ENCODE data around the gene C10orf90. TPM values are rescaled to one million over a fixed set of nuclear protein-coding genes. Genes with fewer than 3 reads are reported as not detected.

Gene C10orf90
- polyA plus RNA-seq, 3 donors, result not detected

DNA sequence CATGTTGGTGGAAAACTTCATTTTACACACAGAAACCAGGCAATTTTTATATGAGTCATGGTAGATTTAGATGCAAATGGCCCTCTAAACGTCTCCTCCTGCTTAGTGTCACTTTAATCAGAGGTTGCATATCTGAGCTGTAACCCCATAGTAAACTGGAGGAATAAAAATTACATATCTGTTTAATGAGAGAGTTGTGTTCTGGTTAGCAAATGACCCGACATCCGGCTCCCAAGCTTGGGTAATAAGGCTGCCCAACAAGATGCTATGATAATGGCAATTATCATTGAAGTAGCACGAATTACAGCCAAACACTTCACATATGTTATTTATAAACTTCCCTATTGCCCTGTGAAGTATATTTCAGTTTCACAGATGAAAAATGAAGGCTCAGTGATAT, 271.6 kb downstream of the C10orf90 start:
- H3K4me1 ChIP-seq (ENCODE audit: control insufficient read depth in 1 of 2, insufficient read depth in 2 of 2, low read length in 2 of 2), result no peaks in the 10 kb centered on the region
- H3K79me2 ChIP-seq (ENCODE audit: insufficient read depth, low read length), result no peaks in the 10 kb centered on the region
- Mint-ChIP-seq H3K27me3 (ENCODE audit: low read depth in 3 of 3) (peaks cover 3 to 4% (median 4%) of the 10 kb centered on the region in 3 donors), H3K36me3 (no peaks in the 10 kb centered on the region), H3K27ac (no peak overlapping the region), H3K4me3 (no peak overlapping the region), H3K9me3 (peaks cover 0 to 7% (median 3%) of the 10 kb centered on the region in 7 donors), H3K4me1 (no peaks in the 10 kb centered on the region)
- no peak for DNase-seq
- H3K9me3 ChIP-seq (replicated peaks in 1 of 2; ENCODE audit: control insufficient read depth in 1 of 2, insufficient read depth in 1 of 2, low read length in 2 of 2), result no peaks in the 10 kb centered on the region
- no peak overlapping the region for H3K9ac ChIP-seq (ENCODE audit: insufficient read depth, low read length, poor library complexity, severe bottlenecking)
- no peak overlapping the region for H3K4me3 ChIP-seq (replicated peaks in 1 of 3; ENCODE audit: low read depth in 2 of 3, low read length in 3 of 3)
- H4K20me1 ChIP-seq (ENCODE audit: insufficient read depth, low read length), result no peaks in the 10 kb centered on the region
- H3K36me3 ChIP-seq (replicated peaks in 1 of 2; ENCODE audit: control insufficient read depth in 1 of 2, insufficient read depth in 2 of 2, low read length in 2 of 2), result no peaks in the 10 kb centered on the region
- TF ChIP-seq, protein P1, sequence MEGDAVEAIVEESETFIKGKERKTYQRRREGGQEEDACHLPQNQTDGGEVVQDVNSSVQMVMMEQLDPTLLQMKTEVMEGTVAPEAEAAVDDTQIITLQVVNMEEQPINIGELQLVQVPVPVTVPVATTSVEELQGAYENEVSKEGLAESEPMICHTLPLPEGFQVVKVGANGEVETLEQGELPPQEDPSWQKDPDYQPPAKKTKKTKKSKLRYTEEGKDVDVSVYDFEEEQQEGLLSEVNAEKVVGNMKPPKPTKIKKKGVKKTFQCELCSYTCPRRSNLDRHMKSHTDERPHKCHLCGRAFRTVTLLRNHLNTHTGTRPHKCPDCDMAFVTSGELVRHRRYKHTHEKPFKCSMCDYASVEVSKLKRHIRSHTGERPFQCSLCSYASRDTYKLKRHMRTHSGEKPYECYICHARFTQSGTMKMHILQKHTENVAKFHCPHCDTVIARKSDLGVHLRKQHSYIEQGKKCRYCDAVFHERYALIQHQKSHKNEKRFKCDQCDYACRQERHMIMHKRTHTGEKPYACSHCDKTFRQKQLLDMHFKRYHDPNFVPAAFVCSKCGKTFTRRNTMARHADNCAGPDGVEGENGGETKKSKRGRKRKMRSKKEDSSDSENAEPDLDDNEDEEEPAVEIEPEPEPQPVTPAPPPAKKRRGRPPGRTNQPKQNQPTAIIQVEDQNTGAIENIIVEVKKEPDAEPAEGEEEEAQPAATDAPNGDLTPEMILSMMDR (IDR thresholded peaks at IDR 0.05), result no peak
- intact Hi-C loops (cut with micrococcal nuclease), result no loop called here
- H2AFZ ChIP-seq (ENCODE audit: insufficient read depth, low read depth, low read length, poor library complexity, severe bottlenecking), result no peak overlapping the region
- H3K27ac ChIP-seq (ENCODE audit: low read depth in 1 of 2, low read length in 2 of 2), result no peak overlapping the region
- WGBS (ENCODE audit: insufficient coverage), result no CpG with 5 or more reads among the region's 4 CpGs
- H3K27me3 ChIP-seq (ENCODE audit: control insufficient read depth in 2 of 2, insufficient read depth in 2 of 2, low read length in 2 of 2), result no peaks in the 10 kb centered on the region
- H3K4me2 ChIP-seq (replicated peaks; ENCODE audit: extremely low read depth, low read length, poor library complexity, severe bottlenecking), result no peak overlapping the region

DNA sequence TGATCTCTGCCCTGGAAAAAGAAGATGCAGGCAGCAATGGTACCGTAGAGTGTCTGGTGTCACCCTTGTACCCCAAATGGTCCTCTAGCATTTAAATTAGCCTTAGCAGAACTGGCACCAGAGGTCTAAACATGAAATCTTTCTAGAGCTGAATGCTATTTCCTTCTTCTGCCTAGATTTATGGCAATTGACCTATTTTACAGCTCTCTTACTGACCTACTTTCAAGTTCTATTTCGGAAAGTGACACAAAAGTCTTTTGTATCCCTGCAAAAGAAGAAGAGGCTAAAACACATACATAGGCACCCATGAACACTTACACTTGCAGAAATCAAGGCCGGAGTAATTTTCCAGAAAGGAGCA, 272.1 kb downstream of the C10orf90 start:
- intact Hi-C loops (cut with micrococcal nuclease), result no loop called here
- H3K4me2 ChIP-seq (replicated peaks; ENCODE audit: extremely low read depth, low read length, poor library complexity, severe bottlenecking), result no peak overlapping the region
- no peaks in the 10 kb centered on the region for H3K36me3 Mint-ChIP-seq
- H3K4me3 ChIP-seq (replicated peaks in 1 of 3; ENCODE audit: low read depth in 2 of 3, low read length in 3 of 3), result no peak overlapping the region
- H3K27ac ChIP-seq (ENCODE audit: low read depth in 1 of 2, low read length in 2 of 2), result no peak overlapping the region
- no peaks in the 10 kb centered on the region for H3K27me3 ChIP-seq (ENCODE audit: control insufficient read depth in 2 of 2, insufficient read depth in 2 of 2, low read length in 2 of 2)
- TF ChIP-seq, protein P1 (IDR thresholded peaks at IDR 0.05), result no peak
- H3K4me1 ChIP-seq (ENCODE audit: control insufficient read depth in 1 of 2, insufficient read depth in 2 of 2, low read length in 2 of 2), result no peaks in the 10 kb centered on the region
- H3K4me3 Mint-ChIP-seq, result no peak overlapping the region
- H3K4me1 Mint-ChIP-seq, result no peaks in the 10 kb centered on the region
- H2AFZ ChIP-seq (ENCODE audit: insufficient read depth, low read depth, low read length, poor library complexity, severe bottlenecking), result no peak overlapping the region
- no peaks in the 10 kb centered on the region for H3K79me2 ChIP-seq (ENCODE audit: insufficient read depth, low read length)
- no peak overlapping the region for H3K9ac ChIP-seq (ENCODE audit: insufficient read depth, low read length, poor library complexity, severe bottlenecking)
- H3K27me3 Mint-ChIP-seq (ENCODE audit: low read depth in 3 of 3), result peaks cover 2 to 4% (median 3%) of the 10 kb centered on the region in 3 donors
- no peak overlapping the region for H3K27ac Mint-ChIP-seq
- peaks cover 0 to 7% (median 3%) of the 10 kb centered on the region in 7 donors for H3K9me3 Mint-ChIP-seq
- H3K36me3 ChIP-seq (replicated peaks in 1 of 2; ENCODE audit: control insufficient read depth in 1 of 2, insufficient read depth in 2 of 2, low read length in 2 of 2), result no peaks in the 10 kb centered on the region
- no peaks in the 10 kb centered on the region for H3K9me3 ChIP-seq (replicated peaks in 1 of 2; ENCODE audit: control insufficient read depth in 1 of 2, insufficient read depth in 1 of 2, low read length in 2 of 2)
- H4K20me1 ChIP-seq (ENCODE audit: insufficient read depth, low read length), result no peaks in the 10 kb centered on the region
- DNase-seq, result no peak
- 100% methylated on average over 2 of the region's 3 CpGs for WGBS (ENCODE audit: insufficient coverage)
